ENCODE results near the gene CD300LD.

CD300LD gene

GRCh38 chr17:74543891-74544760, 48.0 kb downstream of the CD300LD start:
- DNase-seq (ENCODE audit: low spot score): no peak

- no peak for DNase-seq (ENCODE audit: low spot score)
Measured at GRCh38 chr17:74543406-74543805, 48.7 kb downstream of the CD300LD start.

GRCh38 chr17:74542727-74543383, 49.2 kb downstream of the CD300LD start:
- DNase-seq (ENCODE audit: low spot score): no peak

- DNase-seq (ENCODE audit: low spot score): no peak
Measured at GRCh38 chr17:74542166-74542565, 49.9 kb downstream of the CD300LD start.

GRCh38 chr17:74541176-74542111, 50.6 kb downstream of the CD300LD start:
- no peak for DNase-seq (ENCODE audit: low spot score)

GRCh38 chr17:74539281-74539820, 52.7 kb downstream of the CD300LD start:
- no peak for DNase-seq (ENCODE audit: low spot score)

- no peak for DNase-seq (ENCODE audit: low spot score)
Measured at GRCh38 chr17:74536890-74537289, 55.2 kb downstream of the CD300LD start.

GRCh38 chr17:74532115-74532514, 60.0 kb downstream of the CD300LD start:
- DNase-seq (ENCODE audit: low spot score): no peak

- DNase-seq (ENCODE audit: low spot score): no peak
Measured at GRCh38 chr17:74531231-74531761, 60.8 kb downstream of the CD300LD start, which contains the start of gene CD300LB. Gene CD300LB, minus strand, starts transcription at chr17:74531475. Its CDS starts 125 bp downstream, at chr17:74531350.

GRCh38 chr17:74530831-74531150, 61.3 kb downstream of the CD300LD start:
- no peak for DNase-seq (ENCODE audit: low spot score)

Data from germinal center (tissue), 1 donor.